SK-N-MC (cell line): ENCODE measurements around the gene DRICH1.
"Not testable (repeated sequence)": the region's sequence is repeated elsewhere in the genome, so short reads cannot be mapped to it uniquely, and the experiment has no call there.

Experiments
- DNase-seq: peaks from one replicate; pipeline ENCODE4 v3.0.0-alpha.2; 2011; ENCODE audit warnings: low read depth, low spot score
- H3K27ac ChIP-seq: fragments of 200-600 bp; sonication (generic); 2 replicates; pipeline ENCODE4 v1.5.1; 2016; ENCODE audit warnings: mixed run types
- H3K36me3 ChIP-seq: fragments of 200-600 bp; sonication (generic); 2 replicates; pipeline ENCODE4 v1.6.1; 2017; ENCODE audit warnings: antibody characterized with exemption, low read length, mixed read lengths; ENCODE audit not compliant: insufficient read depth
- H3K4me3 ChIP-seq: fragments of 200-600 bp; sonication (generic); 2 replicates; pipeline ENCODE4 v1.5.1; 2016
- H3K9ac ChIP-seq: fragments of 200-600 bp; sonication (generic); 2 replicates; pipeline ENCODE4 v1.8.0; 2017; ENCODE audit warnings: mixed run types, mixed read lengths; ENCODE audit not compliant: insufficient read length
- H3K9me3 ChIP-seq: fragments of 200-600 bp; sonication (generic); 2 replicates; pipeline ENCODE4 v1.6.1; 2017; ENCODE audit warnings: low read depth, mild to moderate bottlenecking, antibody characterized with exemption, low read length, moderate library complexity, mixed read lengths
- EZH2 ChIP-seq: fragments of 200-600 bp; sonication (generic); IDR thresholded peaks from one replicate; pipeline ENCODE4 v1.6.1; 2017; ENCODE audit warnings: antibody characterized with exemption
- FOXP2 ChIP-seq: optimal IDR thresholded peaks from 2 replicates; pipeline ENCODE3; 2011; ENCODE audit warnings: mild to moderate bottlenecking, moderate library complexity; ENCODE audit not compliant: insufficient read depth; ENCODE audit errors: extremely low read length, control extremely low read depth
- POLR2AphosphoS5 ChIP-seq: IDR thresholded peaks from 2 replicates; pipeline ENCODE4 v1.6.1; 2012; ENCODE audit warnings: mild to moderate bottlenecking, low read depth, low read length, borderline replicate concordance

Gene DRICH1

DNA sequence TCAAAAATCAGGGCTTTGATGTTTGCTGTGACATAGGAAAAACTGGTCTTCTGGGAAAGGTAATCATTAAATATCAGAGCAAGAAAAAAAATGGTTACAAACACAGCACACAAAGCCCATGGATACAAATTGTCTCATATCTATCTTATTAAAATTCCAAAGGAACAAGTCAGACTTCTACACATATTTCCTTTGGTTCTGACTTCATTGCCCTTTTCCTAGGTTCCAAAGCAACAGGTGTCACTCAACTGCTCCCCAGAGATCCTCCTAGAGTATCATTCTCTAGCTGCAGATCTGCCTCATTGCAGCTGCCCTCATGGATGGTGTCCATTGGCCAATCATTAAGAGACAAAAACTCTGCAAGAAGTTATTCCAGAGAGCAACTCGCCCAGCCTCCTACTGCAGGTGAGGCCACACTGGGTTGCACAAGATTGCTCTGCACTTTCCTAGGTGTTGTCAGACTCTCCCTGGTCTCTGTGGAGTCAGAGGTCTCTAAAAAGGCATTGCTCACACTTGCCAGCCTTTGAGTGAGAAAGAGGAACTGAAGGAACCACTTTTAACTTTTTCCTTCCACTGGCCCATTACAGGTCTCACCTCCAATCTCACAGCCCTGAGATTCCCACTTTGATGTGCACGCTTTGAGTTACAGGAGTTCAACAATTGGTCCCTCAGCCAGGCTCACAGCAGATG, 5.7 kb downstream of the DRICH1 start:
- H3K36me3 ChIP-seq, result no peaks in the 10 kb centered on the region
- H3K4me3 ChIP-seq, result no peak overlapping the region
- no peak for DNase-seq
- TF ChIP-seq POLR2AphosphoS5 (no peak), FOXP2 (no peak), EZH2 (no peak)
- H3K27ac ChIP-seq, result no peak overlapping the region
- H3K9me3 ChIP-seq, result no peaks in the 10 kb centered on the region
- H3K9ac ChIP-seq, result no peak overlapping the region

DNA sequence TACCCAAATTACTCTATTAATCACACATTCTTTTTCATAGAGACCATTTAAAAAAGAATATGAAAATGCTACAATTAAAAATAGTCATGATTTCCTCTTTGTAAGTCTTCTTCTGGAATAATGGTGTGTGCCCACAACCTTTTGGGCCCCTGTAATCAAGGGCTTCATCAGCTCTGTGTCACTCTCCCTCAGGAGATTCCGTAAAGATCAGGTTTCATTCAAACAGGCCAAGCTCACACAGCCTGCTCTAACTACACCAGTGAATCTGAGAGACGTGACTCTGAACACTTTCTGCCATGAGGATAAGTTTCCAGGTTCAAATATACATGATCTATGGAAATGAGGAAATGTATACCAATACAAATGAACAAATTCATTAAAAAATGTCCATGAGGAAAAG, 9.5 kb downstream of the DRICH1 start:
- Histone ChIP-seq H3K9me3 (no peaks in the 10 kb centered on the region), H3K9ac (no peak overlapping the region), H3K4me3 (no peak overlapping the region), H3K27ac (no peak overlapping the region), H3K36me3 (no peaks in the 10 kb centered on the region)
- DNase-seq, result no peak
- TF ChIP-seq POLR2AphosphoS5 (no peak), FOXP2 (no peak), EZH2 (no peak)

DNA sequence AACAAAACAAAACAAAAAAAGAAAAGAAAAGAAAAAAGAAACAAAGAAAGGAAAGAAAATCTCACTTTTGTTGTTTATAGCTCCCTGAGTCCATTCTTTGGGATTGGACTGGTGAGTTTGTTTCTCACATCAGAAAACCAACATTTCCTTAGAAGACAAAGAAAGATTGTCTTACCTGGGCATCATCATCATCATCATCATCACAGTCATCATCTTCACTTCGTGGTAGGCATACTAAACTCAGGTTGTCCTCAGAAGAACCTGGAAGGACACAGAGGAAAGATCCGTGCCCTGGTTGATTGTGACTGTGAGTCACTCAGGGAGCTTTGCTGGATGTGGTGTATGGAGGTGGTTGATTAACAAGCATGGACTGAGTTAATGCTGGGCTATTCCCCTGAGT, 10.2 kb downstream of the DRICH1 start:
- not testable (repeated sequence) for H3K9ac ChIP-seq, H3K36me3 ChIP-seq, DNase-seq

DNA sequence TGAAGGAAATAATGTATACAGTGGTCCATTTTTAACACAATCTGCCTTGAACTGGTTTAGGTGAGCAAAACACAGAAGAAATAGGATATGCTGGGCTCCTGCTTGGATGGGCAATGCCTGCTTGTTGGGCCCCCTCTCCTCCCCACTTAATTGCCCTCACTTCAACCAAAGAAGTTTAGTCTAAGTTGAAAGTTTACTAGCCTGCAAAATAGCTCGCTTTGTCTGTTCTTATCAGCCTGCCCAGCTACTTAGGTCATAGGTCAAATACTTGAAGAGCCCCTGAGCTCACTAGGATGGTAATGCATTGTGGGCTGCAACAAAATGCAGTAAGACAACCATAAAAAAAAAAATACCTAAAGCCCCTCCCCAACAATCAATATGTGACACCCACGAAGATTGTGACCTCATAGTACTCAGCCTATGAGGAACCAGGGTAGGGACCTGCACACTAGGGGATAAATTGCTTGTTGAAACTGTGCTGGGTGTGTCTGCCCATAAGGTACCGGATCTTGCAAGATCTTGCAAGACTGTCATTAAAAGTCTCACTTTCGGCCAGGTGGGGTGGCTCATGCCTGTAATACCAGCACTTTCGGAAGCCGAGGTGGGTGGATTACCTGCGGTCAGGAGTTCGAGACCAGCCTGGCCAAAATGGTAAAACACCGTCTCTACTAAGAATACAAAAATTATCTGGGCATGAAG, 10.9 kb downstream of the DRICH1 start:
- Histone ChIP-seq H3K36me3 (no peaks in the 10 kb centered on the region), H3K9me3 (no peaks in the 10 kb centered on the region), H3K9ac (no peak overlapping the region), H3K27ac (no peak overlapping the region), H3K4me3 (no peak overlapping the region)
- no peak for DNase-seq
- TF ChIP-seq POLR2AphosphoS5 (no peak), FOXP2 (no peak), EZH2 (no peak)

More for the DNA sequence above, 10.2 kb downstream of the DRICH1 start:
- not testable (repeated sequence) for H3K9me3 ChIP-seq, H3K27ac ChIP-seq, H3K4me3 ChIP-seq

DNA sequence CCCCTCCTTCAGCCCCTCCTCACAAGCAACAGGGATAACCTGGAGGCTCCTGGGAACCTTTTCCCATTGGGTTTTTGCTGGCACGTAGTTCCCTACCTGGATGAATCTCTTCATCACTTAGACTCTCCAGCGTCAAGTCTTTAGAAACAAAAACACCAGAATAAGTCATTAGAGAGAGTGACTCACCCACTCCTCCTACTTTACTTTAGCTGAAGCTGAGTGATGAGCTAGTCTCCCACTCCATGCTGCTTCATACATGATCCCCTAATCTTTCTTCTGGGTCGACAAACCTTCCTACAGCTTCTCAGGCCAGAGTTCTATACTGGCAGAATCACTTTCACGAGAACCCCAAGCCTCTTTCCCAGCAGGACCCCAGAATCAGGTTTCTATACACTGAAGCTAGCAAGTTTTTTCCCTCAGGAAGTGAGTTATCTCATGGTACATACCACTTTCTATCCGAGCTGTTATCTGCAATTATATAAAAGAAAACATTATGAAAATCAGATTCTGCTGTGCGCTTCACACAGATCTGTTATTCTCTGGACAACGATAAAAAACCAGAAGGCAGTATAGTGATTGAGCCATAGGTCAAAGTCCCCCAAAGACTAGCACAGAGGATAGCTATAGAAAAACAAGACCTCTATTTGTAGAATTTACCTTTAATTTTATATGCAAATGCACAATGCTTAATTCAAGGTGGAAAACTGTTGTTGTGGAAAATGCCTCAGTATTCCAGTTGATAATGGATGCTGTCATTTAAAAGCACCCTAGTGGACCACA, 18.7 kb downstream of the DRICH1 start:
- H3K9ac ChIP-seq, result no peak overlapping the region
- no peak overlapping the region for H3K27ac ChIP-seq
- no peak for DNase-seq
- H3K9me3 ChIP-seq, result no peaks in the 10 kb centered on the region
- no peak for TF ChIP-seq EZH2
- no peak for TF ChIP-seq POLR2AphosphoS5
- no peak for TF ChIP-seq FOXP2
- no peaks in the 10 kb centered on the region for H3K36me3 ChIP-seq
- no peak overlapping the region for H3K4me3 ChIP-seq

DNA sequence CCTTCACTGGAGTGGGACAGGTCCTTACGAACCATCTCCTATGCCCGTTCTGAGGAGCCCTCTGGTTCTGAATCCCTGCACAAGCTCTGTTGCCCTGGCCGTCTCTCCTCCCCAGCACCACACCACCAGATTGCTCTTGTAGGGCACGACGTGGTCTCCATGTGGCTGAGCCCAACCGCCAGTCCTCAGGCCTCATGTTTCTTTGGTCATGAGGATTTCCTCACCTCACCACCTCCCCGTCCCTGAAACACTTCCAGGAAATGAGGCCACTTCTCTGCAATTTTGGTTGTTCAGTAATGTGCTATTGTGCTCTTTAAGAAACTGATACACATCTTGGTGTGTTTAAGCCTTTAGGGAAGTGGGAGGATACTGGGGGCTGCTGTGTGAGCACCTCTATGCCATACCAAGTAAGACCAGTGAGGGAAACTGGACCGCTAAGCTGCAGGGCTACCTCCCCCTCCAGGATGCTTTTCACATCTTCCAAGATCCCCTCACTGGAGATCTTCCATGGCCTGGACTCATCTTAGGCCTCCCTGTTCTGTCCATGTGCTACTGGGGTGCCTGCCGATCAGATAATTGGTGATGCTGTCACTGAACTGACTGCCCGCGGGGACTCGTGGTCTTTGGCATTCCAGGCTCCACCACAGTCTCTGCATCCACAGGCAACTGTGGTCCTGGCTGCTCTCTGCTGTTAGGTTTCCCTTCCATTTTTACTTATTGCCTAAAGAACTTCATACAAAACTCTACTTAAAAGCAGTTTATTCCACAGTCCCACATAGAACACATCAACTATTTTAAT, 21.9 kb downstream of the DRICH1 start:
- no peak for DNase-seq
- no peaks in the 10 kb centered on the region for H3K9me3 ChIP-seq
- no peak overlapping the region for H3K27ac ChIP-seq
- H3K9ac ChIP-seq, result no peak overlapping the region
- H3K36me3 ChIP-seq, result no peaks in the 10 kb centered on the region
- no peak overlapping the region for H3K4me3 ChIP-seq
- TF ChIP-seq POLR2AphosphoS5, result no peak
- TF ChIP-seq EZH2, result no peak
- TF ChIP-seq FOXP2, result no peak

DNA sequence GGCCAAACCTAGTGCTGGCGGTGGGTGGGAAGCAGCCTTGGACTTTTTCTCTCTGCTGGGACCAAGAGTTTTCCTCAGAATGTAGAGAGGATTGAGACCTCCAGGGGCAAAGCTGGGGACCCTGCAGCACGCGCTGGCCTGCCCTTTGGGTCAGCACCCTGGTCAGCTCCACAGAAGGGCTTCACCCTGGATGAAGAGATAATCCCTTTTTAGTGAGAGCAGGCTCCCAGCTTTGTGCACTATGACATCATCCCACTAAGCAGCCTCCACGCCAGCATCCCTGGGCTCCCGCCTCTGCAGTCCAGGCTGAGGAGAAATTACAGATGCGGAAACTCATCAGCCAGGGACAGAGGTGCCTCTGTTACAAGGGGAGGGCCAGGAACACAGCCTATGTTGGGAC, 23.5 kb downstream of the DRICH1 start:
- H3K4me3 ChIP-seq, result no peak overlapping the region
- no peaks in the 10 kb centered on the region for H3K9me3 ChIP-seq
- DNase-seq, result no peak
- H3K27ac ChIP-seq, result no peak overlapping the region
- H3K9ac ChIP-seq, result no peak overlapping the region
- H3K36me3 ChIP-seq, result no peaks in the 10 kb centered on the region
- no peak for TF ChIP-seq EZH2
- TF ChIP-seq POLR2AphosphoS5, result no peak
- no peak for TF ChIP-seq FOXP2

DNA sequence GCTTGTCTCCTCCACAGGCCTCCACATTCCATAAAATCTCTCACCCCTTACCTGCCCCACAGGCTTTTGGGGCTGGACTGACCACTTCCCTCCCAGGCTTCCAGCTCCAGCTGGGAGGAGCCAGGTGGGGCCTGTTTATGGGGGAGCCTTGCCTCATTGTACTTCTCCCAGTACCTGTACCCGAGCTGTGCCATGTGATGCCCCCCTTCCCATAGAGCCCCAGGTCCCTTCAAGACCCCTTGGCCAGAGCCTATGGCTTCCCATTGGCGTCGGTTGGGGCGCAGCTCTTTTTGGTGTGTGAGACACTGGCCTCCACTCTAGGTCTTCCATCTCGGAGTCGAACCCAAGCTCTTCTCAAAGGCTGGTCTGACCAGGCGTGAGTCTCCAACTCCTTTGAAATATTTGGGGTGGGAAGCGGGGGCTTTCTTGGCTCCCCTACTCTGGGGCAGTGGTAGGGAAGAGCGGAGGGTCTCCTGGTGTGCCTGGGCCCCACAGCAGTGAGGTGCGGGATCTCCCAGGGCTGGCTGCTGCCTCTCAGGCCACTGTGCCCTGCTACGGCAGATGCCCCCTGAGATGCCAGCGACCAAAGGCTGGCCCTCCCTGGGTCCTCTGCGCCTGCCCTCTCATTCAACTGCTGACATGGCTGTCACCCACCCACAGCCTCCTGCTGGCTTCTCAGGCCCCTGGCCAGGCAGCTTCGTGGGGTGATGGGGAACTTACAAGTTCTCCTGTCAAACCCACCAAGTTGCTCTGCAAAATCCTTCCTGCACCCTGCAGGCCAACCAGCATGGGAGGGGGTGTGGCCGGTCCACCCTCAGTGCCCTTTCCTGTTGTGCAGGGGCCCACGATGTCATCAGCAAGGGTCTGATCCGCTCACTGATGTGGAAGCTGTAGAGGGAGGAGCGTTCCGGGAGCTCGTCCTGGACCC, 25.7 kb downstream of the DRICH1 start:
- Histone ChIP-seq H3K27ac (no peak overlapping the region), H3K9me3 (no peaks in the 10 kb centered on the region), H3K36me3 (no peaks in the 10 kb centered on the region), H3K4me3 (no peak overlapping the region), H3K9ac (no peak overlapping the region)
- DNase-seq, result no peak
- TF ChIP-seq FOXP2 (no peak), POLR2AphosphoS5 (no peak), EZH2 (no peak)
